SIG-M5 treated with dmso at 0.1 percent for 504 hours (cell line): ENCODE results near the gene HAT1.

Experiments
- DNase-seq: peaks from one replicate; lab custom pipeline; 2025; ENCODE audit not compliant: unreplicated experiment; lab: John Stamatoyannopoulos, UW

HAT1 gene

DNA sequence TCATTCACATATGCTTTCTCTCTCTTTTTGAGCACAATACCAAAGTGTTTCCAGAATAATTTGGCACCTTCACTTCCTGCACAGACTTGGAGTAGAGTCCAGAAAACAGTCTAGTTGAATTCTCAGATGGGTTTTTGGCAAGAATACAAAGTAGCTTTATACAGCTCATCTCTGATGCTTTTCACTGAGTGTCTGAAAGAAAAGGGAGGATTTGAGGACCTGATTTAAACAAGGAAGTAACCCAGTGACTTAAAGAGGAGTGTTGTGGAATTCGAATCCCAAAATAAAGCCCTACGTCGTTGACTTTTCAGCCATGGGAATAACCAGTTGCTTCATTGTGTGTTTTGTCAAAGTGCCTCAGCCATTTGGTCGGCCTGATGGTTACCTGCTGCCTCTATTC is 109.3 kb downstream of the HAT1 start:
- DNase-seq, result no peak
